NCI-H446 treated with DMSO at 0.1 percent for 48 hours (cell line): Measurements from ENCODE around the gene KLHL29.

Experiments
- DNase-seq: peaks from one replicate; lab custom pipeline; 2025; lab: John Stamatoyannopoulos, UW

Gene KLHL29

GRCh38 chr2:23659773-23660172 lies 274.8 kb downstream of the KLHL29 start:
- no peak for DNase-seq

GRCh38 chr2:23660237-23660636 lies 275.3 kb downstream of the KLHL29 start:
- DNase-seq: no peak

- DNase-seq: peak; percentile 45
These were observed 276.5 kb downstream of the KLHL29 start for GRCh38 chr2:23661276-23662050.

GRCh38 chr2:23662466-23662865 lies 277.5 kb downstream of the KLHL29 start:
- no peak for DNase-seq

- no peak for DNase-seq
These were observed 278.3 kb downstream of the KLHL29 start for GRCh38 chr2:23662941-23663920.

- peak; percentile 34 for DNase-seq
These were observed 279.2 kb downstream of the KLHL29 start for GRCh38 chr2:23664066-23664788.

- DNase-seq: no peak
These were observed 281.4 kb downstream of the KLHL29 start for GRCh38 chr2:23666241-23666979.

- no peak for DNase-seq
These were observed 282.0 kb downstream of the KLHL29 start for GRCh38 chr2:23666980-23667357.

- DNase-seq: no peak
These were observed 283.9 kb downstream of the KLHL29 start for GRCh38 chr2:23668756-23669304.

- DNase-seq: peak; percentile 83
These were observed 284.6 kb downstream of the KLHL29 start for GRCh38 chr2:23669413-23670244.

GRCh38 chr2:23670245-23670592 lies 285.2 kb downstream of the KLHL29 start:
- no peak for DNase-seq

GRCh38 chr2:23673082-23673481 lies 288.1 kb downstream of the KLHL29 start:
- no peak for DNase-seq

- no peak for DNase-seq
These were observed 289.1 kb downstream of the KLHL29 start for GRCh38 chr2:23673830-23674679.

- DNase-seq: no peak
These were observed 290.5 kb downstream of the KLHL29 start for GRCh38 chr2:23675506-23675905.

GRCh38 chr2:23677836-23678235 lies 292.9 kb downstream of the KLHL29 start:
- DNase-seq: no peak

GRCh38 chr2:23679044-23679443 lies 294.1 kb downstream of the KLHL29 start:
- peak; percentile 36 for DNase-seq

- DNase-seq: no peak
These were observed 296.0 kb downstream of the KLHL29 start for GRCh38 chr2:23680951-23681350.

- no peak for DNase-seq
These were observed 296.6 kb downstream of the KLHL29 start for GRCh38 chr2:23681356-23682140.

GRCh38 chr2:23682481-23682880 lies 297.5 kb downstream of the KLHL29 start:
- DNase-seq: no peak
